Hepatocyte (in vitro differentiated cells): ENCODE measurements around the gene THSD4.

Experiments
- EZH2 ChIP-seq: fragments of 200-600 bp; sonication (generic); IDR thresholded peaks from 2 replicates; pipeline ENCODE4 v1.6.1; 2016; ENCODE audit warnings: antibody characterized with exemption, mild to moderate bottlenecking, borderline replicate concordance
- EZH2phosphoT487 ChIP-seq: fragments of 200-600 bp; sonication (generic); IDR thresholded peaks from one replicate; pipeline ENCODE4 v1.6.1; 2018; ENCODE audit warnings: antibody characterized with exemption, mild to moderate bottlenecking, low read depth, moderate library complexity; ENCODE audit not compliant: unreplicated experiment, severe bottlenecking
- TF ChIP-seq, protein P1 (sequence below): fragments of 200-600 bp; sonication (generic); IDR thresholded peaks from 2 replicates; pipeline ENCODE4 v1.5.1; 2016; ENCODE audit warnings: antibody characterized with exemption, mild to moderate bottlenecking; ENCODE audit not compliant: poor library complexity

- TF ChIP-seq, protein P1, sequence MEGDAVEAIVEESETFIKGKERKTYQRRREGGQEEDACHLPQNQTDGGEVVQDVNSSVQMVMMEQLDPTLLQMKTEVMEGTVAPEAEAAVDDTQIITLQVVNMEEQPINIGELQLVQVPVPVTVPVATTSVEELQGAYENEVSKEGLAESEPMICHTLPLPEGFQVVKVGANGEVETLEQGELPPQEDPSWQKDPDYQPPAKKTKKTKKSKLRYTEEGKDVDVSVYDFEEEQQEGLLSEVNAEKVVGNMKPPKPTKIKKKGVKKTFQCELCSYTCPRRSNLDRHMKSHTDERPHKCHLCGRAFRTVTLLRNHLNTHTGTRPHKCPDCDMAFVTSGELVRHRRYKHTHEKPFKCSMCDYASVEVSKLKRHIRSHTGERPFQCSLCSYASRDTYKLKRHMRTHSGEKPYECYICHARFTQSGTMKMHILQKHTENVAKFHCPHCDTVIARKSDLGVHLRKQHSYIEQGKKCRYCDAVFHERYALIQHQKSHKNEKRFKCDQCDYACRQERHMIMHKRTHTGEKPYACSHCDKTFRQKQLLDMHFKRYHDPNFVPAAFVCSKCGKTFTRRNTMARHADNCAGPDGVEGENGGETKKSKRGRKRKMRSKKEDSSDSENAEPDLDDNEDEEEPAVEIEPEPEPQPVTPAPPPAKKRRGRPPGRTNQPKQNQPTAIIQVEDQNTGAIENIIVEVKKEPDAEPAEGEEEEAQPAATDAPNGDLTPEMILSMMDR, result no peak
- no peak for TF ChIP-seq EZH2phosphoT487
- no peak for TF ChIP-seq EZH2
Observed at GRCh38 chr15:71754660-71755059, 639.4 kb downstream of the THSD4 start.
